Liver (tissue), 3 donors: ENCODE data around the gene FAM199X.

Experiments
- EGR1 ChIP-seq, 2 donors: IDR thresholded peaks; 2 replicates each; pipeline ENCODE4 v1.6.1; 2016 to 2018; ENCODE audit warnings: antibody characterized with exemption in 2 of 2, low read depth in 2 of 2
- RXRA ChIP-seq, 2 donors: IDR thresholded peaks; 2 replicates each; pipeline ENCODE4 v1.6.1; 2017 to 2018; ENCODE audit warnings: antibody characterized with exemption in 2 of 2, mild to moderate bottlenecking in 1 of 2
- YY1 ChIP-seq: IDR thresholded peaks from 2 replicates; pipeline ENCODE4 v1.6.1; 2016; ENCODE audit warnings: antibody characterized with exemption, mild to moderate bottlenecking
- TF ChIP-seq, protein P1 (sequence below): fragments of 150-350 bp; IDR thresholded peaks from 2 replicates; pipeline ENCODE4 v1.5.1; 2017; ENCODE audit warnings: improper control_type of control experiment, low read depth, low read length; ENCODE audit not compliant: missing input control
- TF ChIP-seq, protein P2 (sequence below): IDR thresholded peaks from 2 replicates; pipeline ENCODE4 v1.6.1; 2016; ENCODE audit warnings: antibody characterized with exemption, mild to moderate bottlenecking
- TF ChIP-seq, protein P3 (sequence below): IDR thresholded peaks from 2 replicates; pipeline ENCODE4 v1.6.1; 2016; ENCODE audit warnings: antibody characterized with exemption
- donor health status: healthy.
- donor health status: healthy.

DNA sequence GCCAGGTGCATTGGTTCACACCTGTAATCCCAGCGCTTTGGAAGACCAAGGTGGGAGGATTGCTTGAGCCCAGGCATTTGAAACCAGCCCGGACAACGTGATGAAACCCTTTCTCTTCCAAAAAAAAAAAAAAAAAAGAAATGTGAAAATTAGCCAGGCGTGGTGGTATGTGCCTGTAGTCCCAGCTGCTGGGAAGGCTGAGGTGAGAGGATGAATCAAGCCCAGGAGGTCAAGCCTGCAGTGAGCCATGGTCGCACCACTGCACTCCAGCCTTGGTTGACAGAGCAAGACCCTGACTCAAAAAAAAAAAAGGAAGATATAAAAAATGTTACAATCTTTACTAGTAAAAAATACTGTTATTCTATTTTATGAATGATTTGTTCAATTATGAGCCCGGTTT is 5.9 kb downstream of the FAM199X start:
- no peak for TF ChIP-seq YY1
- TF ChIP-seq, protein P1, sequence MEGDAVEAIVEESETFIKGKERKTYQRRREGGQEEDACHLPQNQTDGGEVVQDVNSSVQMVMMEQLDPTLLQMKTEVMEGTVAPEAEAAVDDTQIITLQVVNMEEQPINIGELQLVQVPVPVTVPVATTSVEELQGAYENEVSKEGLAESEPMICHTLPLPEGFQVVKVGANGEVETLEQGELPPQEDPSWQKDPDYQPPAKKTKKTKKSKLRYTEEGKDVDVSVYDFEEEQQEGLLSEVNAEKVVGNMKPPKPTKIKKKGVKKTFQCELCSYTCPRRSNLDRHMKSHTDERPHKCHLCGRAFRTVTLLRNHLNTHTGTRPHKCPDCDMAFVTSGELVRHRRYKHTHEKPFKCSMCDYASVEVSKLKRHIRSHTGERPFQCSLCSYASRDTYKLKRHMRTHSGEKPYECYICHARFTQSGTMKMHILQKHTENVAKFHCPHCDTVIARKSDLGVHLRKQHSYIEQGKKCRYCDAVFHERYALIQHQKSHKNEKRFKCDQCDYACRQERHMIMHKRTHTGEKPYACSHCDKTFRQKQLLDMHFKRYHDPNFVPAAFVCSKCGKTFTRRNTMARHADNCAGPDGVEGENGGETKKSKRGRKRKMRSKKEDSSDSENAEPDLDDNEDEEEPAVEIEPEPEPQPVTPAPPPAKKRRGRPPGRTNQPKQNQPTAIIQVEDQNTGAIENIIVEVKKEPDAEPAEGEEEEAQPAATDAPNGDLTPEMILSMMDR: no peak
- no peak for TF ChIP-seq EGR1 (IDR thresholded peaks at IDR 0.05; ENCODE audit: low read depth in 2 of 2)
- TF ChIP-seq, protein P2, sequence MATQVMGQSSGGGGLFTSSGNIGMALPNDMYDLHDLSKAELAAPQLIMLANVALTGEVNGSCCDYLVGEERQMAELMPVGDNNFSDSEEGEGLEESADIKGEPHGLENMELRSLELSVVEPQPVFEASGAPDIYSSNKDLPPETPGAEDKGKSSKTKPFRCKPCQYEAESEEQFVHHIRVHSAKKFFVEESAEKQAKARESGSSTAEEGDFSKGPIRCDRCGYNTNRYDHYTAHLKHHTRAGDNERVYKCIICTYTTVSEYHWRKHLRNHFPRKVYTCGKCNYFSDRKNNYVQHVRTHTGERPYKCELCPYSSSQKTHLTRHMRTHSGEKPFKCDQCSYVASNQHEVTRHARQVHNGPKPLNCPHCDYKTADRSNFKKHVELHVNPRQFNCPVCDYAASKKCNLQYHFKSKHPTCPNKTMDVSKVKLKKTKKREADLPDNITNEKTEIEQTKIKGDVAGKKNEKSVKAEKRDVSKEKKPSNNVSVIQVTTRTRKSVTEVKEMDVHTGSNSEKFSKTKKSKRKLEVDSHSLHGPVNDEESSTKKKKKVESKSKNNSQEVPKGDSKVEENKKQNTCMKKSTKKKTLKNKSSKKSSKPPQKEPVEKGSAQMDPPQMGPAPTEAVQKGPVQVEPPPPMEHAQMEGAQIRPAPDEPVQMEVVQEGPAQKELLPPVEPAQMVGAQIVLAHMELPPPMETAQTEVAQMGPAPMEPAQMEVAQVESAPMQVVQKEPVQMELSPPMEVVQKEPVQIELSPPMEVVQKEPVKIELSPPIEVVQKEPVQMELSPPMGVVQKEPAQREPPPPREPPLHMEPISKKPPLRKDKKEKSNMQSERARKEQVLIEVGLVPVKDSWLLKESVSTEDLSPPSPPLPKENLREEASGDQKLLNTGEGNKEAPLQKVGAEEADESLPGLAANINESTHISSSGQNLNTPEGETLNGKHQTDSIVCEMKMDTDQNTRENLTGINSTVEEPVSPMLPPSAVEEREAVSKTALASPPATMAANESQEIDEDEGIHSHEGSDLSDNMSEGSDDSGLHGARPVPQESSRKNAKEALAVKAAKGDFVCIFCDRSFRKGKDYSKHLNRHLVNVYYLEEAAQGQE: no peak
- TF ChIP-seq, protein P3, sequence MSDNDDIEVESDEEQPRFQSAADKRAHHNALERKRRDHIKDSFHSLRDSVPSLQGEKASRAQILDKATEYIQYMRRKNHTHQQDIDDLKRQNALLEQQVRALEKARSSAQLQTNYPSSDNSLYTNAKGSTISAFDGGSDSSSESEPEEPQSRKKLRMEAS: no peak
- TF ChIP-seq RXRA (IDR thresholded peaks at IDR 0.05): no peak
